GM18951 (cell line): ENCODE results near the gene RD3L.

Experiments used
- POLR2A ChIP-seq: IDR thresholded peaks from 4 replicates; pipeline ENCODE4 v1.6.1; 2011; ENCODE audit warnings: mild to moderate bottlenecking; ENCODE audit not compliant: insufficient read length, insufficient read depth; ENCODE audit errors: extremely low read depth
- in situ Hi-C: fragments of 300-500 bp; cut with MboI; formaldehyde crosslinking; loops from one replicate; pipeline ENCODE4 v1.12.0; 2022; ENCODE audit warnings: low sequenced_read_pairs, mixed read lengths, inconsistent platforms; ENCODE audit not compliant: unreplicated experiment

Gene RD3L

DNA sequence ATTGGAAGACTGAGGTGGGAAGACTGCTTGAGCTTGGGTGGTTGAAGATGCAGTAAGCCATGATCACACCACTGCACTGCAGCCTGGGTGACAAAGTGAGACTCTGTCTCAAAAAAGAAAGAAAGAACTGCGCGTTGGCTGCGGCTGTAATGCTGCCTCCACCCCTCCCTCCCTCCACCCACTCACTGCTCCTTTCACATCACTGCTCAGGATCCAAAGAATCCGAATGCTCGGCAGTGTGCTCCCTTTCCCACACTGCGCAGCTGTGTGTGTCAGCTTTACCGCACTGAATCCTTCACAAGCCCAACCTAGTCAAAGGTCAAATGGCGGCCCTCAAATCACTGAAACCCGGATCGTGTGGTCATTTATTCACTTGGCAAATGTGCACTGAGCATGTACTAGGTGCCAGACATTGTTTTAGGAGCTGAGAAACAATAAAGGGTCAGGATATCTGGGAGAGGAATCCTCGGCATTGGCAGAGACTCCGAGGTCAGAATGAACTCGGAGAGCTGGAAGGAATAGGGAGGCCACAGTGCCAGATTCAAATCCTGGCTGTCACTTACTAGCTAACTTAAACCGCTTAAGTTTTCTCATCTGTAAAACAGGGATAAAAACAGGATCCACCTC lies 25.6 kb downstream of the RD3L start:
- no peak for TF ChIP-seq POLR2A
- in situ Hi-C loops = loop anchor here (10.0 kb wide), 1 partner anchor 112 kb away; no protein-coding TSS in a partner anchor

DNA sequence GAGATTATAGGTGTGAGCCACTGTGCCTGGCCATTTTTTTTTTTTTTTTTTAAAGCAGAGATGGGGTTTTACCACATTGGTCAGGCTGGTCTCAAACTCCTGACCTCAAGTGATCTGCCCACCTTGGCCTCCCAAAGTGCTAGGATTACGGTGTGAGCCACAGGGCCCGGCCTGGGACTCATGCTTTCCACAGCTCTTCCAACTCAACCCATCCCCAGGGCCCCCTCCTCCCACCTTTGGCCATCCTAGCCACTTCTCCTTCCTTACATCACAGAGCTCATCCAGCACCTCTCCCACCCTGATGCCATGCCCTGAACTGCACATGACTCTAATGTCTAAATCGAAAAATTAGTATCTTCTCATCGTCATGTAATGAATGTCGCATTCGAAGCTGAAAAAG lies 26.7 kb downstream of the RD3L start:
- no peak for TF ChIP-seq POLR2A
- in situ Hi-C loops = loop anchor here (10.0 kb wide), 1 partner anchor 111 kb away; no protein-coding TSS in a partner anchor

DNA sequence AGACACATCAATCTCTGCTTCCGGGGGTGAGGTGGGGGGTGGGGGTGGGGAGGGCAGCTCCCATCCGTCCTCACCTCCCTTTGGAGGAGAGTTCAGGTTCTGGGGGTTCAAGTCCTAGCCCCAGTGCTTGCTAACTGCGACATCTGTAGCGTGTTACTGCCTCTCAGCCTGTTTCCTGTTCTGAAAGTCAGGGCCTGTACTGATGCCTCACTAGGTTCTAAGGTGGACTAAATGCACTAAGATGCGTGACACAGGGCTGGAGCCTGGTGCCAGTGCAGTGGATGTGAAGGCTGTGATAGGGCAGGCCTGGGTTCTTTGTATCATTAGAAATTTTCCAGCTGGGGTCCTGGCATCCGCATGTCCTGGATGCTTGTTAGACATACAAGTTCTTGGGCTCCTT lies 31.3 kb downstream of the RD3L start:
- TF ChIP-seq POLR2A = no peak
- in situ Hi-C loops = loop anchor here (10.0 kb wide), 1 partner anchor 106 kb away; no protein-coding TSS in a partner anchor

DNA sequence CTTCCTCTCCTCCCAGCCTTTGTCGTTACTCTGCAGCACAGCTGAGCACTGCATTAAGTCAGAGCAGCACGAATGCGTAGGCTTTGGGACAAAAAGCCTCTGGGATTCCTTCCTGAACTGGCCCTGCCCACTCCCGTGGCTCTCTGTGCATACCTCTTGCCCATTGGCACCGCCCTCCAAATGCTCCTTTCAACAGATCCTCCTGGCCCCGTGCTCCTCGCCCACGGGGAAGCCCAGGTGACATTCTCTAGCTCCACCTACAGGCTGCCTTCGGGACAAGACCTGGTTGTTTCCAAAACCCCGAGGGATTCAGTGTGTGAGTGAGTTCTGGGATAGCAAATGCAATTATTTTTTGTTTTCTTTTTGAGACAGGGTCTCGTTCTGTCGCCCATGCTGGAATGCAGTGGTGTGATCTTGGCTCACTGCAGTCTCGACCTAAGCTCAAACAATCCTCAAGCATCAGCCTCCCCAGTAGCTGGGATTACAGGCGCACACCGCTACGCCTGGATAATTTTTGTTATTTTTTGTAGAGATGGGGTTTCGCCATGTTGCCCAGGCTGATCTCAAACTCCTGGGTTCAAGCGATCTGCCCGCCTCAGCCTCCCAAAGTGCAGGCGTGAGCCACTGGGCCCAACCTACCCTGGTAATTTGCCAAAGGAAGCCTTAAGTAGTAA lies 31.9 kb downstream of the RD3L start:
- in situ Hi-C loops = loop anchor here (10.0 kb wide), 1 partner anchor 106 kb away; no protein-coding TSS in a partner anchor
- no peak for TF ChIP-seq POLR2A

DNA sequence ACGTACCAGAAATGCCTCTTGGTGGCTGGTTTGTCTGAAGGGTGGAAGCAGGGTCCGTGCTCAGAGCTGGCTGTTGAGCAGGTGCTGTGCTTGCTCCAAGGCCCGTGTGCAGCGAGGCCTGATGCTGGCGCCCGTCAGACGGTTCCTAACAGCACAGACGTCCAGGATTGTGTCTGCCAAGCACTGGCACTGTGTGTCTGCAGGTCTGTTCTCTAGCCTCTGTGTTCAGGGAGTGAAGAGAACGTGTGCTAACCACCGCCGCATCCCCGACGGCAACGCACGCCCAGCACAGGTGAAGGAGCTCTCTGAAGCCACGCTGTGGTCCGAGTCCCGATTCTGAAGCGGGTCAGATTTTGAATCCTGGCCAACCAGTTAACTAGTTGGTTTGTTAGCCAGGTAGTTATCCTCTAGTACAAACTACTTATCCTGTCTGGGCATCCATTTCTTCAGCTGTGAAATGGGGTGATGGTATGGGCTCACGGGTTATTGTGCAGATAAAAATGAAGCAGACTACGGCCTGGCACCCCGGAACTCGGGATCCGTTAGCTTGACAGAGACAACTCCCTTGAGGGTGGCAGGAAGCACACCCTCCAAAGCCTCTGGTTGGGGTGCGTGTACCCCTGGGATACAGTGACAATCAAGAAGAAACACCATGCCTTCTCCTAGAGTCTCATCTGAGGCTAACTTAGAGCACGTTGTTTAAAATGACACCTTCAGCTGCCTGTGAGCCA lies 32.6 kb downstream of the RD3L start:
- in situ Hi-C loops = loop anchor here (10.0 kb wide), 1 partner anchor 105 kb away; no protein-coding TSS in a partner anchor
- TF ChIP-seq POLR2A = no peak

DNA sequence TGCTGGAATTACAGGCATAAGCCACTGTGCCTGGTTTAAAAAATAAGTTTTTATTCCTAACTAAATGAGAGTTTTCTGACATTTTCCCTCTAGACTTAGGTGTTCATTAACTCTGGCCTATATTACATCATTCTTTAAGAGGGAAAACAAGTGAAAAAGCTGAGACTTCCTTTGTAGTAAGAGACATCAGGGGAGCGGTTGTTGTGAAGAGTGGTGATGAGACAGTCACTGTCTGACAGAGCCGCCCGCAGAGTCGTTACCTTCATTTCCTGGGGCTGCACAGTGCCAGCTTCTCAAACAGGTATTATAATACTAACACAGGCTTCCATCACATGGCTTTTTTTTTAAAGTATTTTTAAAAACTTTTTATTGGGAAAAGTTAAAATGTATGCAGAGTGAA lies 33.7 kb downstream of the RD3L start:
- in situ Hi-C loops = no loop called here

DNA sequence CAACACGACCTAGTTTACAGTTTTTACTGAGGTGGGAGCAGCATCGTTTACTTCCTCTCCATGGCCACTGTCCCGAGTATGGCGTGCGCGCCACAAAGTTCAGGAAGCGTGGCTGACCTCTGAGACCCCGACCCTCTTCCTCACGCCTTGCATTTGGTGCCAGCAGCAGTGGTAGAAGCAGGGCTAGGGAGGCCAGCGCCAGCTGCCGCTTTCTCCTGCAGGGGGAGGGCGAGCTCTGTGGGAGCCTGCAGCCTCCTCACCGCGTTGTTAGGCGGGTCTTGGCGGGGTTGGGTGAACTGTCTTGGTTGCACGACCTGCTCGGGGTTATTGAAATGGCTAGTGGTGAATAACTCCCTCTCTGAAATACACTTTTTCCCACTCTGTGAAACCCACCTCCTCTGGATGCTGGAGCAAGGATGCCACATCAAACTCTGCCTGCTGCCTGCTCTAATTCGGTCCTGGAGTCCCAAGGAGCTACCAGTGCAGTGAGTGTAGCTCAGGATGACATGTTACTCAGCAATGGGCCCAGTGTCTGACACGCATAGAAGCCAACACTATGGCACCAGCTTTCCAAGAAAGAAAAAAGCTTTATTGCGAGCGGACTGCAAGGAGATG lies 36.4 kb downstream of the RD3L start:
- TF ChIP-seq POLR2A = no peak
- in situ Hi-C loops = no loop called here

More for the DNA sequence above, 33.7 kb downstream of the RD3L start:
- TF ChIP-seq POLR2A = no peak

DNA sequence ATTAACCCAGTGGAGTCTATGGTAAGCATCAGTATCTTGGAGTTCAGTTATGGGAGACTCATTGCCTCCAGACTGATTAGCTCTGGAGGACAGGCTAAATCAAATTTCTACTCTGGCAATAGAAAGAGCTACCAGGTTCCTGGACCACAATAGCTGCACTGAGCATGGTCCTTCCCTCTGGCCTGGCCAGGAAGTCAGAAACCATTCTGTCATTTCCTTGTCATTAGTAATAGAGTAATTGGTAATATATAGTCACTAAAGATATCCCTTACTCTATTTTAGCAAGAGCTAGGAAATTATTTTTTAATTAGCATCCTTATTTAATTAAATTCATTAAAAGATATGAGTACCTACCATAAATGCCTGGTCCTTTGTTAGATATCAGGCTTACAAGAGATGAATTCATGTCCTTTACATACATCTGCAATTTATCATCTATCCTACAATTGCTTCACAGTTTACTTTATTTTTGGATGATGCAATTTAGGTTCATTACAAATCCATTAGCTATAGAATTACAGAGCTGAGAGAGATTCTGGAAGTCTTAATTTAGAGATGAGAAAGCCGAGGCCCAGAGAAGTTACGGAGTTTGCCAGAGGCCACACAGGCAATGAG lies 37.7 kb downstream of the RD3L start:
- TF ChIP-seq POLR2A = no peak
- in situ Hi-C loops = no loop called here

DNA sequence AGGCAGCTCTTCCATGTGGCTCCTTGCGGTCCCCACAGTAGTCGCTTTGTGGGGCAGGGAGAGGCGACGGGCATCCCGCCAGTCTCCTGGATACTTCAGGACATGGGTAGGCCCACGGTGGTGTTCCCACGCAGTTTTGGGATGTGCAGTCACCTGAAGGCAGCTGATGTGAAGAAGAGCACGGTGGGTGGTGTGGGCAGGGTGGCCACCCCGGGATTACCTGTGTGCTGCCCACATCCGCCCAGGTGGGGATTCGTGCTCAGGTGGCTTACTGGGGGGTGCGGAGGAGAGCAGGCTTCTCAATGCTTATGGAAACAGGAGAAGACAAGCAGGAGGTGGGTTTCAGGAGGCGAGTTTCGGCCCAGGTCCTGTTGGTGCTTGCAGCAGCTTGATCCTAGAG lies 42.5 kb downstream of the RD3L start:
- TF ChIP-seq POLR2A = no peak
- in situ Hi-C loops = no loop called here

DNA sequence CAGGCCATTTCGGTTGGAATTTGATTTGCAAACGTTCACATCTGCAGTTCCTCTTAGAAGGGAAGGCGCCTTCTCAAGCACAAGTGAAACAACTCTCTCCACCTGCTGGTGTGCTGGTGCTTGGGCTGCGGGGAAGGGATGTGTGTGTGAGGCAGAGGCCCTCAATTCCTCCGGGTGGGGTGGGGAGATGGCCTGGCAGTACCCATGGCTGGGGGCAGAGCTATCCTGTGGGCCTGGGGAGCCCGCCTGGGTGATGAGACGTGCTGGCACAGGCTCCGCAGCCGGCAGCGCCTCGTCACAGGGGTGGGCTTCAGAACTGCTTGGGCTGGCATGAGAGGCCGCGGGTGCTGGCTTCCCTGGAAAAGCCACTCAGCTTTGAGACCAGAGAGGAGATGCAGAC lies 43.0 kb downstream of the RD3L start:
- no peak for TF ChIP-seq POLR2A
- in situ Hi-C loops = no loop called here

DNA sequence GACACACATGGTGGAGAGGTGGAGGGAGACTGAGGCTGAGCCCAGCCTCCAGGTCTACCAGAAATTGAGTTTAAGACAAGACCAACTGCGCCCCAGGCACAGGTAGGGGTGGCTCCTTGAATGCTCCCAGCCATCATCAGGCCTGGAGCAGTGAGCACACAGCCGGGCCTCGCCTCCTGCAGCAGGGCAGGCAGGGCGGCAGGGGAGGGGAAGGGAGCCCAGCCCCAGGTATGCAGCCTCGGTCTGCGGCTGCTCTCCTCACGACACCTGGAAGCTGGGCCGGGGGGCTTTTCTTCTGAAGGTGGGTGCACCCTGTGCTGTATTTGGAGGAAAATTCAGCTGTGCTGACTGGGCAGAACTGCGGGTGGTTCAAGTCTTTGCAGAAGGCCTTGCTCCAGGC lies 43.6 kb downstream of the RD3L start:
- TF ChIP-seq POLR2A = no peak
- in situ Hi-C loops = no loop called here

DNA sequence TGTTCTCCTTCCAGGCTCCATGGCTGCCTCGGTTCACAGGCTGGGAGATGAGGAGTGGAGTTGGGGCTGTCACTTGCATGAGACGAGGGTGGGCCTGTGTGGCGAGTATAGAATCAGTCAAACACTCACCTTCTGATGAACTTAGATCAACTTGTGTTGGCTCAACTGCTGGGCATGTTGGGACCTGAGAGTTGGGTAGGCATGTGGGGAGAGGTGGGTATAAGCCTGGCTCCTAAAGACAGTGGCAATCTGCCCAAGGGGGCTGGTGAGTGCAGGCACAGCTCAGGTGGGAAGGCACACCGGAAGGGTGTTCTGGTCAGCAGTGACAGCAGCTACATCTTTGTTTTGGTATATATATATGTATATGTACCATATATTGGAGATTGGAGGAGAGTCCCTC lies 44.1 kb downstream of the RD3L start:
- in situ Hi-C loops = no loop called here
- TF ChIP-seq POLR2A = no peak
